HEK293 (cell line): ENCODE measurements around the gene THY1.

Source experiments
- ATF2 ChIP-seq: fragments of 450-650 bp; formaldehyde crosslinking; IDR thresholded peaks from 2 replicates; pipeline ENCODE4 v1.5.1; 2016; ENCODE audit warnings: missing biosample characterization, missing genetic modification characterization, low read depth
- CTCF ChIP-seq: fragments of 450-650 bp; formaldehyde crosslinking; IDR thresholded peaks from 2 replicates; pipeline ENCODE4 v1.5.1; 2016; ENCODE audit warnings: missing biosample characterization, missing genetic modification characterization
- MEIS1 ChIP-seq: sonication (generic); formaldehyde crosslinking; IDR thresholded peaks from 2 replicates; pipeline ENCODE4 v1.8.1; 2022; ENCODE audit warnings: missing genetic modification reagents, mild to moderate bottlenecking, borderline replicate concordance
- PRDM6 ChIP-seq: fragments of 450-650 bp; formaldehyde crosslinking; IDR thresholded peaks from 2 replicates; pipeline ENCODE4 v1.5.1; 2017; ENCODE audit warnings: missing biosample characterization, missing genetic modification characterization
- REST ChIP-seq: fragments of 450-650 bp; formaldehyde crosslinking; IDR thresholded peaks from 2 replicates; pipeline ENCODE4 v1.5.1; 2016; ENCODE audit warnings: missing biosample characterization, missing genetic modification characterization
- SP2 ChIP-seq: fragments of 450-650 bp; formaldehyde crosslinking; IDR thresholded peaks from 2 replicates; pipeline ENCODE4 v1.5.1; 2016; ENCODE audit warnings: missing biosample characterization, missing genetic modification characterization
- ZBTB20 ChIP-seq: fragments of 450-650 bp; formaldehyde crosslinking; IDR thresholded peaks from 2 replicates; pipeline ENCODE4 v1.5.1; 2016; ENCODE audit warnings: missing biosample characterization, missing genetic modification characterization
- ZFP3 ChIP-seq: fragments of 450-650 bp; formaldehyde crosslinking; IDR thresholded peaks from 2 replicates; pipeline ENCODE4 v1.5.1; 2016; ENCODE audit warnings: low read depth, missing biosample characterization, missing genetic modification characterization
- ZNF202 ChIP-seq: fragments of 450-650 bp; formaldehyde crosslinking; IDR thresholded peaks from 2 replicates; pipeline ENCODE4 v1.5.1; 2016; ENCODE audit warnings: missing biosample characterization, missing genetic modification characterization, borderline replicate concordance
- ZNF354C ChIP-seq: fragments of 450-650 bp; formaldehyde crosslinking; IDR thresholded peaks from 2 replicates; pipeline ENCODE4 v1.5.1; 2016; ENCODE audit warnings: missing biosample characterization, missing genetic modification characterization, low read depth, borderline replicate concordance
- ZNF416 ChIP-seq: fragments of 450-650 bp; formaldehyde crosslinking; IDR thresholded peaks from 2 replicates; pipeline ENCODE4 v1.5.1; 2016; ENCODE audit warnings: missing biosample characterization, missing genetic modification characterization
- ZSCAN30 ChIP-seq: fragments of 450-650 bp; IDR thresholded peaks from 2 replicates; pipeline ENCODE4 v1.5.1; 2018; ENCODE audit warnings: missing biosample characterization, mild to moderate bottlenecking, missing genetic modification characterization, moderate library complexity
- ZXDB ChIP-seq: fragments of 450-650 bp; formaldehyde crosslinking; IDR thresholded peaks from 2 replicates; pipeline ENCODE4 v1.5.1; 2016; ENCODE audit warnings: missing biosample characterization, missing genetic modification characterization

GRCh38 chr11:119441898-119442243, 18.9 kb upstream of the THY1 start:
- TF ChIP-seq MEIS1 (no peak), CTCF (no peak), ZFP3 (tag by site-specific recombination) (no peak), ZSCAN30 (tag by site-specific recombination) (no peak), ATF2 (tag by site-specific recombination) (no peak), ZNF202 (tag by site-specific recombination) (no peak), SP2 (tag by site-specific recombination) (no peak), ZXDB (tag by site-specific recombination) (no peak), REST (no peak), ZNF354C (tag by site-specific recombination) (no peak), PRDM6 (tag by site-specific recombination) (no peak), ZBTB20 (tag by site-specific recombination) (no peak), ZNF416 (tag by site-specific recombination) (no peak)
